Suprapubic skin (tissue), 4 donors: Measurements from ENCODE around the gene MEX3A. TPM values are rescaled to one million over a fixed set of nuclear protein-coding genes. Genes with fewer than 3 reads are reported as not detected.

Source experiments
- DNase-seq, 2 donors: peaks; one replicate each; pipeline ENCODE4 v3.0.0-alpha.2; 2019; ENCODE audit warnings: low spot score in 2 of 2
- H3K27ac ChIP-seq: fragments of 200-600 bp; sonication (generic); one replicate; pipeline ENCODE4 v1.5.1; 2019
- H3K27me3 ChIP-seq: fragments of 200-600 bp; sonication (generic); one replicate; pipeline ENCODE4 v1.5.1; 2019
- H3K36me3 ChIP-seq: fragments of 200-600 bp; sonication (generic); one replicate; pipeline ENCODE4 v1.5.1; 2019
- H3K4me1 ChIP-seq: fragments of 200-600 bp; sonication (generic); one replicate; pipeline ENCODE4 v1.5.1; 2019
- H3K4me3 ChIP-seq: fragments of 200-600 bp; sonication (generic); one replicate; pipeline ENCODE4 v1.5.1; 2019; ENCODE audit warnings: mild to moderate bottlenecking
- H3K9me3 ChIP-seq: fragments of 200-600 bp; sonication (generic); one replicate; pipeline ENCODE4 v1.5.1; 2019
- CTCF ChIP-seq, 2 donors: fragments of 200-600 bp in 1 of 2; fragments of 450-650 bp in 1 of 2; sonication (generic) in 1 of 2; IDR thresholded peaks; one replicate each; pipeline ENCODE4 v1.5.1; 2016 to 2019; ENCODE audit warnings: antibody characterized with exemption in 2 of 2, mild to moderate bottlenecking in 1 of 2, moderate library complexity in 1 of 2
- EP300 ChIP-seq: sonication (generic); formaldehyde crosslinking; IDR thresholded peaks from one replicate; pipeline ENCODE4 v1.6.1; 2017; ENCODE audit warnings: antibody characterized with exemption
- POLR2A ChIP-seq, 2 donors: fragments of 450-650 bp; IDR thresholded peaks; one replicate each; pipeline ENCODE4 v1.6.1; 2017; ENCODE audit warnings: antibody characterized with exemption in 2 of 2, mild to moderate bottlenecking in 2 of 2, moderate library complexity in 2 of 2
- POLR2AphosphoS5 ChIP-seq, 3 donors: sonication (generic); formaldehyde crosslinking; IDR thresholded peaks; one replicate each; pipeline ENCODE4 v1.6.1; 2017; ENCODE audit warnings: antibody characterized with exemption in 3 of 3
- WGBS: methylation state at CpG from one replicate; pipeline ENCODE4 v1.1.5; 2018; 5-methylcytosine and 5-hydroxymethylcytosine counted together
- total RNA-seq, 4 donors: library from RNA; depleted of rRNA; stranded (reverse); fragments of >200 nt; gene quantifications; one replicate each; pipeline ENCODE4 v1.1.0, GENCODE V29; 2016

MEX3A gene
- total RNA-seq, 4 donors from 2014 or later = 0.42 to 2.7 (median 1.0) TPM

- Histone ChIP-seq H3K9me3 (no peaks in the 10 kb centered on the region), H3K4me3 (no peak overlapping the region), H3K27me3 (no peaks in the 10 kb centered on the region), H3K4me1 (peaks cover 89% of the 10 kb centered on the region), H3K27ac (peak overlapping the region; percentile 98), H3K36me3 (no peaks in the 10 kb centered on the region)
- 42% methylated on average over 6 of the region's 6 CpGs for WGBS
- peak in 1 of 2 donors; percentile 82 for DNase-seq
- TF ChIP-seq POLR2AphosphoS5 (IDR thresholded peaks at IDR 0.05) (no peak), EP300 (no peak), POLR2A (IDR thresholded peaks at IDR 0.05) (no peak), CTCF (IDR thresholded peaks at IDR 0.05) (no peak)
Measured at GRCh38 chr1:156101880-156102279, 19.6 kb upstream of the MEX3A start.

DNA sequence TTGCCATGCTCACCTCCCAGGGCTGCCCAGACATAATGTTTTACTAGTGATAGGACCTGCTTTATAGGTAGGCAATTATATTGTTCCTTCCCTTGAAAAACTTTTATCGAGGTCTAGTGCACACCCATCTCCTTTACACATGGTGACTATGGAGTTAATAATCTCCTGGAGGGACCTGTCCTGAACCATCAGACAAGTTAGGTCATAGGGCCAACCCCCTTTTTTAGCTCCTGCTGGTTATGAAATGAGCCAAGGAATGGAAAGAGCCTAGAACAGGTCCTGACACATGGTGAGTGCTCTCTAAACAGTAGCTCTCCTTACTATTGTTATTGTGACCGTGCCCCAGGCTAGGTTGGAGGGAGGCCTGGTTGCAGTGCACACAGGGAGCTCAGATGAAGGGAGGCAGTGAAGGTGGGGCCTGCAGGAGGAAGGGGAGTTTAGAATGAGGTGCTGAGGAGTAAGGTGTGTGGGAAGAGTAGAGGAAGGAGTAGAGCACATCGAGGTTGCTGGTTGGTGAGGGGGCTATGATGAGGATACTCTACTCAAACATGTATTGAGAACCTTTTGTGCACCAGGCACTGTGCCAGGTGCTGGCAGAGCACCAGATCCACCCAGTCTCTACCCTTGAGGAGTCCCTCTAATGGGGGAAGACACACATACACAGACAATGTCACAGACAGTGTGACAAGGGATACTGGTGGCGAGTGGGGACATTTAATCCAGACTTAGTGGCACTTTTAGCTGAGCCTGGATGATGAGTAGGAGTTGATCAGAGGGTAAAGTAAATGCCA is 18.1 kb upstream of the MEX3A start:
- Histone ChIP-seq H3K4me1 (peaks cover 89% of the 10 kb centered on the region), H3K9me3 (no peaks in the 10 kb centered on the region)
- DNase-seq = no peak

DNA sequence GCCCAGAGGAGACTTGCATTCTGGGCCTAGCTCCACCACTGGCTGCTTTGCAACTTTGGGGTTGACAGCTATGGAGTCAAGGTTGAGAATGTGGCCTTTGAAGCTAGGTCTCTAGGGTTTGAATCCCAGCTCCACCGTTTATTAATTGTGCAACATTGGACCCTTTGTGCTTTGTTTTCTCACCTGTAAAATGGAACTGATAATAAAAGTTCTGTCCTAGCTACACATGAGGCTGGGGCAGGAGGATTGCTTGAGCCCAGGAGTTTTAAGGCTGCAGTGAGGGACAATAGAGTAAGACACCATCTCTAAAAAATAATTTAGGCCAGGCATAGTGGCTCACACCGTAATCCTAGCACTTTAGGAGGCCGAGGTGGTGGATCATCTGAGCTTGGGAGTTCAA is 17.0 kb upstream of the MEX3A start:
- Histone ChIP-seq H3K4me1 (peaks cover 78% of the 10 kb centered on the region), H3K27ac (peak overlapping the region; percentile 93), H3K36me3 (no peaks in the 10 kb centered on the region), H3K9me3 (no peaks in the 10 kb centered on the region), H3K4me3 (no peak overlapping the region), H3K27me3 (no peaks in the 10 kb centered on the region)
- no peak for DNase-seq
- TF ChIP-seq EP300 (no peak), POLR2A (IDR thresholded peaks at IDR 0.05) (no peak), CTCF (IDR thresholded peaks at IDR 0.05) (no peak), POLR2AphosphoS5 (IDR thresholded peaks at IDR 0.05) (no peak)
- 76% methylated on average over 3 of the region's 3 CpGs for WGBS

More for the DNA sequence above, 18.1 kb upstream of the MEX3A start:
- Histone ChIP-seq H3K36me3 (no peaks in the 10 kb centered on the region), H3K4me3 (no peak overlapping the region), H3K27me3 (no peaks in the 10 kb centered on the region), H3K27ac (peak overlapping the region; percentile 98)
- 44% methylated on average over 4 of the region's 4 CpGs for WGBS
- no peak for TF ChIP-seq EP300

DNA sequence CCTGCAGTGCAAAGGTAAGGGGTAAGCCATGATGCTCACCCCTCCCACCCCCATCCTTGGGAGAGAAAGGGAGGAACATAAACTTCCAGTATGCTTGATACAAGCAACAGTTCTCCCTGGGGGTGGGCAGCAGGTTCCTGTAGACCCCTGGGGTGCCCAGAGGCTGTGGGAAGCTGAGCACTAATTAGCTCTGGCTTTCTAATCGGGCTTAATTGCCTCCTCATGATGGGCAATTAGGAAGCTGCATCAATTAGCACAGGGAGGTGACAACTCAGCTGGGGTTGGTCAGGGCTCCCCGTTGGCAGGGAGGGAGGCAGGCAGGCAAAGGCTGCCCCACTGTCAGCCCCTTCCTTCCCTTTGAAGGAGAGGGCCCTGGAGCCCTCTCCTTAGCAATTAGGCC is 16.5 kb upstream of the MEX3A start:
- no peaks in the 10 kb centered on the region for H3K36me3 ChIP-seq
- H3K27ac ChIP-seq = peak overlapping the region; percentile 93
- H3K9me3 ChIP-seq = no peaks in the 10 kb centered on the region
- H3K27me3 ChIP-seq = no peaks in the 10 kb centered on the region
- 59% methylated on average over 2 of the region's 2 CpGs for WGBS
- TF ChIP-seq CTCF (IDR thresholded peaks at IDR 0.05) (no peak), POLR2A (IDR thresholded peaks at IDR 0.05) (no peak), EP300 (no peak), POLR2AphosphoS5 (IDR thresholded peaks at IDR 0.05) (no peak)
- no peak overlapping the region for H3K4me3 ChIP-seq
- no peak for DNase-seq
- H3K4me1 ChIP-seq = peaks cover 73% of the 10 kb centered on the region

GRCh38 chr1:156097499-156098178 is 15.4 kb upstream of the MEX3A start:
- H3K4me3 ChIP-seq = no peak overlapping the region
- peaks cover 61% of the 10 kb centered on the region for H3K4me1 ChIP-seq
- peak overlapping the region; percentile 93 for H3K27ac ChIP-seq

More at GRCh38 chr1:156097499-156098178, 15.4 kb upstream of the MEX3A start:
- WGBS = 77% methylated on average over 9 of the region's 9 CpGs
- H3K9me3 ChIP-seq = no peaks in the 10 kb centered on the region
- no peak for TF ChIP-seq CTCF (IDR thresholded peaks at IDR 0.05)
- TF ChIP-seq POLR2AphosphoS5 (IDR thresholded peaks at IDR 0.05) = no peak
- no peak for TF ChIP-seq POLR2A (IDR thresholded peaks at IDR 0.05)
- TF ChIP-seq EP300 = no peak
- no peaks in the 10 kb centered on the region for H3K36me3 ChIP-seq
- no peak for DNase-seq
- no peaks in the 10 kb centered on the region for H3K27me3 ChIP-seq
